DOHH2 (cell line): ENCODE measurements around the gene HOXC9.

Experiments used
- H3F3A ChIP-seq: fragments of 200-600 bp; sonication (generic), shearing (Covaris generic); 2 replicates; pipeline ENCODE4 v1.6.0; 2016; ENCODE audit warnings: antibody characterized with exemption, mild to moderate bottlenecking; ENCODE audit not compliant: control insufficient read depth, insufficient read depth
- H3K27ac ChIP-seq: fragments of 200-600 bp; sonication (generic); 2 replicates; pipeline ENCODE4 v1.5.1; 2014; ENCODE audit warnings: low read depth, mild to moderate bottlenecking, low read length, moderate library complexity
- H3K27me3 ChIP-seq: fragments of 200-600 bp; sonication (generic); 2 replicates; pipeline ENCODE4 v1.6.1; 2014; ENCODE audit warnings: mild to moderate bottlenecking, low read length, mixed read lengths; ENCODE audit not compliant: control insufficient read depth
- H3K36me3 ChIP-seq: fragments of 200-600 bp; sonication (generic); 2 replicates; pipeline ENCODE4 v1.6.1; 2014; ENCODE audit warnings: mild to moderate bottlenecking, low read length, moderate library complexity, mixed read lengths; ENCODE audit not compliant: control insufficient read depth
- H3K4me1 ChIP-seq: fragments of 200-600 bp; sonication (generic); 2 replicates; pipeline ENCODE4 v1.6.1; 2014; ENCODE audit warnings: mild to moderate bottlenecking, low read length, mixed read lengths; ENCODE audit not compliant: control insufficient read depth
- H3K4me2 ChIP-seq: fragments of 200-600 bp; sonication (generic); 2 replicates; pipeline ENCODE4 v1.6.0; 2014; ENCODE audit warnings: mild to moderate bottlenecking, low read length, moderate library complexity
- H3K4me3 ChIP-seq: fragments of 200-600 bp; sonication (generic); 2 replicates; pipeline ENCODE4 v1.5.1; 2014; ENCODE audit warnings: mild to moderate bottlenecking, low read length, mixed read lengths
- H3K79me2 ChIP-seq: fragments of 200-600 bp; sonication (generic); 2 replicates; pipeline ENCODE4 v1.6.1; 2014; ENCODE audit warnings: mild to moderate bottlenecking, low read length, mixed read lengths; ENCODE audit not compliant: control insufficient read depth
- H3K9me2 ChIP-seq: fragments of 200-600 bp; sonication (generic); replicated peaks from 2 replicates; pipeline ENCODE4 v1.6.1; 2014; ENCODE audit warnings: mild to moderate bottlenecking, low read length, mixed read lengths; ENCODE audit not compliant: control insufficient read depth
- H3K9me3 ChIP-seq: fragments of 200-600 bp; sonication (generic); 2 replicates; pipeline ENCODE4 v1.6.1; 2014; ENCODE audit warnings: antibody characterized with exemption, low read length, mixed read lengths; ENCODE audit not compliant: control insufficient read depth, insufficient read depth
- H4K20me1 ChIP-seq: fragments of 200-600 bp; sonication (generic); 2 replicates; pipeline ENCODE4 v1.6.0; 2014; ENCODE audit warnings: low read depth, mild to moderate bottlenecking, antibody characterized with exemption, low read length, moderate library complexity; ENCODE audit not compliant: control insufficient read depth, insufficient read depth
- CTCF ChIP-seq: fragments of 200-600 bp; sonication (generic); IDR thresholded peaks from one replicate; pipeline ENCODE4 v1.5.1; 2014; ENCODE audit warnings: antibody characterized with exemption, mild to moderate bottlenecking, low read depth, low read length; ENCODE audit not compliant: poor library complexity, severe bottlenecking
- EZH2phosphoT487 ChIP-seq: fragments of 200-600 bp; sonication (generic); IDR thresholded peaks from 2 replicates; pipeline ENCODE4 v1.6.1; 2017; ENCODE audit warnings: borderline replicate concordance, mild to moderate bottlenecking, antibody characterized with exemption, low read length, moderate library complexity, mixed read lengths

HOXC9 gene

GRCh38 chr12:54037360-54038283, 37.7 kb downstream of the HOXC9 start:
- no peaks in the 10 kb centered on the region for H3K9me2 ChIP-seq
- peaks cover 14% of the 10 kb centered on the region for H3K4me1 ChIP-seq
- TF ChIP-seq CTCF (no peak), EZH2phosphoT487 (no peak)
- no peaks in the 10 kb centered on the region for H3F3A ChIP-seq
- no peak overlapping the region for H3K27ac ChIP-seq
- H3K79me2 ChIP-seq = no peaks in the 10 kb centered on the region
- peaks cover 32% of the 10 kb centered on the region for H3K27me3 ChIP-seq
- no peak overlapping the region for H3K4me3 ChIP-seq
- no peaks in the 10 kb centered on the region for H3K9me3 ChIP-seq
- H3K36me3 ChIP-seq = no peaks in the 10 kb centered on the region
- no peaks in the 10 kb centered on the region for H4K20me1 ChIP-seq
- H3K4me2 ChIP-seq = no peak overlapping the region

GRCh38 chr12:54038284-54038870, 38.4 kb downstream of the HOXC9 start:
- no peak for TF ChIP-seq EZH2phosphoT487
- no peak for TF ChIP-seq CTCF
- no peak overlapping the region for H3K4me3 ChIP-seq
- no peak overlapping the region for H3K4me2 ChIP-seq
- H3K9me2 ChIP-seq = no peaks in the 10 kb centered on the region
- H4K20me1 ChIP-seq = no peaks in the 10 kb centered on the region
- no peaks in the 10 kb centered on the region for H3K36me3 ChIP-seq
- no peaks in the 10 kb centered on the region for H3K79me2 ChIP-seq
- H3K9me3 ChIP-seq = no peaks in the 10 kb centered on the region
- peaks cover 14% of the 10 kb centered on the region for H3K4me1 ChIP-seq
- H3K27ac ChIP-seq = no peak overlapping the region
- peaks cover 25% of the 10 kb centered on the region for H3K27me3 ChIP-seq
- no peaks in the 10 kb centered on the region for H3F3A ChIP-seq

GRCh38 chr12:54038871-54039414, 39.0 kb downstream of the HOXC9 start:
- Histone ChIP-seq H3K4me3 (no peak overlapping the region), H3K27me3 (peaks cover 22% of the 10 kb centered on the region), H3K79me2 (no peaks in the 10 kb centered on the region), H3K27ac (no peak overlapping the region), H3K9me2 (no peaks in the 10 kb centered on the region), H3K4me1 (peaks cover 19% of the 10 kb centered on the region), H3F3A (no peaks in the 10 kb centered on the region), H4K20me1 (no peaks in the 10 kb centered on the region), H3K36me3 (no peaks in the 10 kb centered on the region), H3K9me3 (no peaks in the 10 kb centered on the region), H3K4me2 (no peak overlapping the region)
- TF ChIP-seq EZH2phosphoT487 = no peak
- no peak for TF ChIP-seq CTCF
